RWPE2 (cell line): ENCODE data around the gene KLC1.
"Not testable (repeated sequence)": the region's sequence is repeated elsewhere in the genome, so short reads cannot be mapped to it uniquely, and the experiment has no call there.

Experiments used
- ATAC-seq: fragments of 200-7000 bp; cut with Tn5 transposase; 3 replicates; pipeline ENCODE4 v1.9.1; 2021; ENCODE audit warnings: low read depth
- DNase-seq: peaks from one replicate; pipeline ENCODE4 v3.0.0-alpha.2; 2020; ENCODE audit warnings: low spot score
- H3K27ac ChIP-seq: fragments of 450-650 bp; 2 replicates; pipeline ENCODE4 v1.5.1; 2017; ENCODE audit warnings: mild to moderate bottlenecking; ENCODE audit not compliant: poor library complexity, severe bottlenecking
- H3K27me3 ChIP-seq: fragments of 250-450 bp; sonication (Bioruptor Pico); 2 replicates; pipeline ENCODE4 v1.5.1; 2021; ENCODE audit warnings: mild to moderate bottlenecking, moderate library complexity; ENCODE audit not compliant: insufficient read depth, poor library complexity, severe bottlenecking
- H3K36me3 ChIP-seq: fragments of 250-450 bp; sonication (Bioruptor Pico); 2 replicates; pipeline ENCODE4 v1.5.1; 2020; ENCODE audit warnings: low read depth, mild to moderate bottlenecking, moderate library complexity
- H3K4me1 ChIP-seq: fragments of 250-450 bp; sonication (Bioruptor Pico); 2 replicates; pipeline ENCODE4 v1.5.1; 2021; ENCODE audit warnings: mild to moderate bottlenecking, moderate library complexity; ENCODE audit not compliant: insufficient read depth, poor library complexity, severe bottlenecking
- H3K4me3 ChIP-seq: fragments of 250-450 bp; sonication (Bioruptor Pico); 2 replicates; pipeline ENCODE4 v1.5.1; 2021; ENCODE audit warnings: mild to moderate bottlenecking, moderate library complexity; ENCODE audit not compliant: severe bottlenecking
- H3K9me3 ChIP-seq: fragments of 250-450 bp; sonication (Bioruptor Pico); 2 replicates; pipeline ENCODE4 v1.5.1; 2021; ENCODE audit warnings: mild to moderate bottlenecking, moderate library complexity; ENCODE audit not compliant: severe bottlenecking
- CTCF ChIP-seq: fragments of 450-650 bp; IDR thresholded peaks from one replicate; pipeline ENCODE4 v1.5.1; 2017; ENCODE audit warnings: mild to moderate bottlenecking, moderate library complexity; ENCODE audit not compliant: poor library complexity, severe bottlenecking

Gene KLC1

GRCh38 chr14:103651585-103651984 lies 22.6 kb downstream of the KLC1 start:
- H3K4me1 ChIP-seq: peaks cover 3% of the 10 kb centered on the region
- no peak for DNase-seq
- no peak for TF ChIP-seq CTCF
- H3K27ac ChIP-seq: no peak overlapping the region
- no peaks in the 10 kb centered on the region for H3K9me3 ChIP-seq
- no peaks in the 10 kb centered on the region for H3K27me3 ChIP-seq
- no peak overlapping the region for H3K4me3 ChIP-seq
- H3K36me3 ChIP-seq: peaks cover 55% of the 10 kb centered on the region
- no peak for ATAC-seq

GRCh38 chr14:103652806-103653205 lies 23.8 kb downstream of the KLC1 start:
- DNase-seq (no peak), ATAC-seq (no peak)
- peaks cover 3% of the 10 kb centered on the region for H3K4me1 ChIP-seq
- no peak overlapping the region for H3K4me3 ChIP-seq
- H3K27me3 ChIP-seq: no peaks in the 10 kb centered on the region
- no peak overlapping the region for H3K27ac ChIP-seq
- no peaks in the 10 kb centered on the region for H3K9me3 ChIP-seq
- TF ChIP-seq CTCF: no peak
- peaks cover 63% of the 10 kb centered on the region for H3K36me3 ChIP-seq

GRCh38 chr14:103653336-103653735 lies 24.3 kb downstream of the KLC1 start:
- H3K27ac ChIP-seq, H3K4me1 ChIP-seq, H3K27me3 ChIP-seq, ATAC-seq, DNase-seq, H3K4me3 ChIP-seq, H3K9me3 ChIP-seq: not testable (repeated sequence)
- peaks cover 63% of the 10 kb centered on the region for H3K36me3 ChIP-seq

GRCh38 chr14:103653805-103654204 lies 24.8 kb downstream of the KLC1 start:
- ATAC-seq (no peak), DNase-seq (no peak)
- Histone ChIP-seq H3K36me3 (peaks cover 61% of the 10 kb centered on the region), H3K4me1 (peaks cover 3% of the 10 kb centered on the region), H3K27ac (no peak overlapping the region), H3K4me3 (no peak overlapping the region), H3K27me3 (no peaks in the 10 kb centered on the region), H3K9me3 (no peaks in the 10 kb centered on the region)
- TF ChIP-seq CTCF: no peak

GRCh38 chr14:103654619-103655018 lies 25.6 kb downstream of the KLC1 start:
- Histone ChIP-seq H3K4me1 (peaks cover 3% of the 10 kb centered on the region), H3K27ac (no peak overlapping the region), H3K27me3 (no peaks in the 10 kb centered on the region), H3K36me3 (peaks cover 68% of the 10 kb centered on the region), H3K4me3 (no peak overlapping the region), H3K9me3 (no peaks in the 10 kb centered on the region)
- no peak for TF ChIP-seq CTCF
- no peak for DNase-seq
- no peak for ATAC-seq
